KMS-11 (cell line): ENCODE measurements around the gene KIAA0825.

Experiments
- H2AFZ ChIP-seq: fragments of 200-600 bp; sonication (generic); 2 replicates; pipeline ENCODE4 v1.6.1; 2016; ENCODE audit warnings: antibody characterized with exemption, mixed run types, low read depth
- H3K27ac ChIP-seq: fragments of 200-600 bp; sonication (generic); 2 replicates; pipeline ENCODE4 v1.6.1; 2016; ENCODE audit warnings: mild to moderate bottlenecking, mixed run types
- H3K27me3 ChIP-seq: fragments of 200-600 bp; sonication (generic); 2 replicates; pipeline ENCODE4 v1.6.1; 2017; ENCODE audit warnings: mild to moderate bottlenecking, low read depth, mixed run types, moderate library complexity; ENCODE audit not compliant: insufficient read depth
- H3K36me3 ChIP-seq: fragments of 200-600 bp; sonication (generic); 2 replicates; pipeline ENCODE4 v1.6.1; 2017; ENCODE audit warnings: mild to moderate bottlenecking, mixed run types; ENCODE audit not compliant: insufficient read depth
- H3K4me1 ChIP-seq: fragments of 200-600 bp; sonication (generic); 2 replicates; pipeline ENCODE4 v1.6.1; 2016; ENCODE audit warnings: mild to moderate bottlenecking, low read depth, mixed run types; ENCODE audit not compliant: poor library complexity, severe bottlenecking
- H3K4me2 ChIP-seq: fragments of 200-600 bp; sonication (generic); 2 replicates; pipeline ENCODE4 v1.7.0; 2016; ENCODE audit warnings: mild to moderate bottlenecking, mixed run types
- H3K4me3 ChIP-seq: fragments of 200-600 bp; sonication (generic); IDR thresholded peaks from 2 replicates; pipeline ENCODE4 v1.6.1; 2017; ENCODE audit warnings: low read depth, low read length, mixed read lengths; ENCODE audit not compliant: insufficient read depth
- H3K79me2 ChIP-seq: fragments of 200-600 bp; sonication (generic); 2 replicates; pipeline ENCODE4 v1.6.1; 2016; ENCODE audit warnings: low read depth, mixed run types; ENCODE audit not compliant: insufficient read depth
- H3K9ac ChIP-seq: fragments of 200-600 bp; sonication (generic); 2 replicates; pipeline ENCODE4 v1.6.1; 2016; ENCODE audit warnings: mild to moderate bottlenecking, mixed run types
- H4K20me1 ChIP-seq: fragments of 200-600 bp; sonication (generic); 2 replicates; pipeline ENCODE4 v1.6.1; 2016; ENCODE audit warnings: mild to moderate bottlenecking, mixed run types; ENCODE audit not compliant: insufficient read depth
- TF ChIP-seq, protein P1 (sequence below): fragments of 200-600 bp; sonication (generic); conservative IDR thresholded peaks from 2 replicates; pipeline ENCODE4 v1.6.1; 2017; ENCODE audit warnings: low read depth, mild to moderate bottlenecking, antibody characterized with exemption, low read length, moderate library complexity, mixed read lengths

Gene KIAA0825

DNA sequence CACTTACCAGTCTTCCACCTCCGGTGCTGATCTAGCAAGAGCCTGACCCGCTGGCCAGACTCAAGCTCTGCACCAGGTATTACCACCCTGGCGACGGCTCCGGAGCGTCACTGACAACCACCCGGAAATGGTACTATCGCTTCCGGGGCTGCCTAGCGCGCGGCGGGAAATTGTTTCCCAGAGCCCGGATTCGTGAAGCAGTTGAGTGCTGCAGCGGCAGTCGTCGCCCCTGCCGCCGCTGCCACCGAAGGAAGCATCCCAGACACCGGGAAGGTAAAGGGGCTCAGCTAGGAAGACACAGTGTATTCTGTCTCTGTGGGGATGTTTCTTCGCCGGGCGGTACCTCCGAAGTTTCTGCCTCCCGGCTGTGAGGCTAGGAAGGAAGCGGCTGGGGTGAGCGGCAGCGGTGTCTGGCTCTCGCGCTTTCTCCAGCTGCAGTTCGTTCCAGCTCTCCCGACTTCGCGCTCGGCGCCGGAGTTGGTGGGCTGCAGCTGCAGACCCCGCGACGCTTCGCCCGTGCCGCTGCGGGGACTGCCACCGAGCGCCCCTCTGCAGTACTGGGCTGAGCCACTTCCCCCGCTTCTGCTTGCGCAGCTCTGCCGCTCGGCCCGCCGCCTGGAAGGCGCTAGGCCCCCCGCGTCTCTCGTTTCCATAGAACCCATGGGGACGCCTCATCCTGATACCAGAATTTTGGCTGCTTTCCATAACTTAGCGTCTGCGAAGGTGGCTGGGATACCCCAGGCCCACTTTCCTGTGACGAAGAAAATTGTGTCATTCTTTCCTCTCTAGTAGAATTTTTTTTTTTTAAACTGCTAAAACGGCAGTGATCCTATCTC is at the start of gene KIAA0825, which contains the start of gene SLF1:
KIAA0825 (minus strand) TSS at position 112 of the 836 bp plus-strand sequence. CDS start 81,478 bp downstream, outside the sequence.
SLF1 (plus strand) TSS at position 177 of the 836 bp plus-strand sequence. CDS start 10,142 bp downstream, outside the sequence.
- no peaks in the 10 kb centered on the region for H4K20me1 ChIP-seq
- H3K79me2 ChIP-seq: peaks cover 41% of the 10 kb centered on the region
- no peaks in the 10 kb centered on the region for H3K36me3 ChIP-seq
- peak within 1 kb of the TSS; percentile 91 for H2AFZ ChIP-seq
- TF ChIP-seq, protein P1, sequence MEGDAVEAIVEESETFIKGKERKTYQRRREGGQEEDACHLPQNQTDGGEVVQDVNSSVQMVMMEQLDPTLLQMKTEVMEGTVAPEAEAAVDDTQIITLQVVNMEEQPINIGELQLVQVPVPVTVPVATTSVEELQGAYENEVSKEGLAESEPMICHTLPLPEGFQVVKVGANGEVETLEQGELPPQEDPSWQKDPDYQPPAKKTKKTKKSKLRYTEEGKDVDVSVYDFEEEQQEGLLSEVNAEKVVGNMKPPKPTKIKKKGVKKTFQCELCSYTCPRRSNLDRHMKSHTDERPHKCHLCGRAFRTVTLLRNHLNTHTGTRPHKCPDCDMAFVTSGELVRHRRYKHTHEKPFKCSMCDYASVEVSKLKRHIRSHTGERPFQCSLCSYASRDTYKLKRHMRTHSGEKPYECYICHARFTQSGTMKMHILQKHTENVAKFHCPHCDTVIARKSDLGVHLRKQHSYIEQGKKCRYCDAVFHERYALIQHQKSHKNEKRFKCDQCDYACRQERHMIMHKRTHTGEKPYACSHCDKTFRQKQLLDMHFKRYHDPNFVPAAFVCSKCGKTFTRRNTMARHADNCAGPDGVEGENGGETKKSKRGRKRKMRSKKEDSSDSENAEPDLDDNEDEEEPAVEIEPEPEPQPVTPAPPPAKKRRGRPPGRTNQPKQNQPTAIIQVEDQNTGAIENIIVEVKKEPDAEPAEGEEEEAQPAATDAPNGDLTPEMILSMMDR: no peak
- H3K4me3 ChIP-seq: peak within 1 kb of the TSS; percentile 37
- H3K4me2 ChIP-seq: peak within 1 kb of the TSS; percentile 90
- no peaks in the 10 kb centered on the region for H3K27me3 ChIP-seq
- peak within 1 kb of the TSS; percentile 61 for H3K27ac ChIP-seq
- peaks cover 37% of the 10 kb centered on the region for H3K4me1 ChIP-seq
- H3K9ac ChIP-seq: peak within 1 kb of the TSS; percentile 58

DNA sequence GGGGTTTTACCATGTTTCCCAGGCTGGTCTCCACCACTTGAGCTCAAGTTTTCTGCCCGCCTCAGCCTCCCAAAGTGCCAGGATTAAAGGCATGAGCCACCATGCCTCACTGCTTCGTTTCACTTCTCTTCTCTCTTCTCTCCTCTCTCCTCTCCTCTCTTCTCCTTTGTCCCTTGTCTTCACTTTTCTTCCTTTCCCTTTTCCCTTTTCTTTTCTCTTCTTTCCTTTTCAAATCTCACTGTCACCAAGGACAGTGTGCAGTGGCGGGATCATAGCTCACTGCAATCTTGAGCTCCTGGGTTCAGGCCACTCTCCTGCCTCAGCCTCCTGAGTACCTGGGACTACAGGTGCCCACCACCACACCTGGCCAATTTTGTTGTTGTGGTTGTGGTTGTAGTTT is 49.5 kb upstream of the KIAA0825 start:
- Histone ChIP-seq H3K4me1 (peaks cover 9% of the 10 kb centered on the region), H3K36me3 (no peaks in the 10 kb centered on the region), H3K27ac (no peak overlapping the region), H3K4me3 (no peak overlapping the region), H2AFZ (no peak overlapping the region), H3K9ac (no peak overlapping the region), H3K27me3 (no peaks in the 10 kb centered on the region), H3K79me2 (no peaks in the 10 kb centered on the region), H3K4me2 (no peak overlapping the region), H4K20me1 (no peaks in the 10 kb centered on the region)
- TF ChIP-seq, protein P1: no peak

- TF ChIP-seq, protein P1: no peak
- Histone ChIP-seq H3K27ac (no peak overlapping the region), H3K36me3 (0 out of 2 replicates have a peak, but pooled peaks cover 5% of the 10 kb centered on the region)
Observed at GRCh38 chr5:94661086-94661485, 42.7 kb upstream of the KIAA0825 start.

DNA sequence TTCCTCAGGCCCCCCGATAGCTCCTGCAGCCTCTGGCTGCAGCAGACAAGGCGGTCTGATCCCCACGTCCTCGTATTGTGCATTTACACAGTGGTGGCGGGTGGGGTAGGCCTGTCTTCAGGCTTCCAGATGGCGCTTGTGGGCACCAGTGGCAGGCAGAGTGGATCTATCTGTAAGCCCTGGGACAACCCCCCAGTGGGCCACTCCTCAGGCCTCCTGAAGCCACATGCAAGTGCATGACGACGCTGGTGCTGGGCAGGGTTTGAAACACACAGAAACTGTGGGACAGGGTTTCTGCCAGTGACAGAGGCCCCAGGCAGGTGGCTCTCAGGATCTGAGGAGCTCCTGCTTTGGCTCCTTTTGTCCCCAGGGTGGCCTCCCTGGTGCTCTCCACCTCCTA is 42.1 kb upstream of the KIAA0825 start:
- H3K4me2 ChIP-seq: no peak overlapping the region
- H4K20me1 ChIP-seq: no peaks in the 10 kb centered on the region
- H3K4me3 ChIP-seq: no peak overlapping the region
- no peak overlapping the region for H2AFZ ChIP-seq
- no peaks in the 10 kb centered on the region for H3K4me1 ChIP-seq
- H3K79me2 ChIP-seq: peaks cover 6% of the 10 kb centered on the region; the same call in 1 of the 2 replicates
- no peak overlapping the region for H3K9ac ChIP-seq
- no peak overlapping the region for H3K27ac ChIP-seq
- TF ChIP-seq, protein P1: no peak
- H3K36me3 ChIP-seq: 0 out of 2 replicates have a peak, but pooled peaks cover 5% of the 10 kb centered on the region
- H3K27me3 ChIP-seq: no peaks in the 10 kb centered on the region

More at GRCh38 chr5:94661086-94661485, 42.7 kb upstream of the KIAA0825 start:
- Histone ChIP-seq H3K79me2 (peaks cover 6% of the 10 kb centered on the region; the same call in 1 of the 2 replicates), H2AFZ (no peak overlapping the region), H4K20me1 (no peaks in the 10 kb centered on the region), H3K27me3 (no peaks in the 10 kb centered on the region), H3K9ac (no peak overlapping the region), H3K4me2 (no peak overlapping the region), H3K4me3 (no peak overlapping the region), H3K4me1 (no peaks in the 10 kb centered on the region)
